Kidney epithelial cell (primary cell): Measurements from ENCODE around the gene BAIAP3. TPM values are rescaled to one million over a fixed set of nuclear protein-coding genes. Genes with fewer than 3 reads are reported as not detected.

Experiments
- DNase-seq: peaks from one replicate; pipeline ENCODE4 v3.0.0-alpha.2; 2010; ENCODE audit warnings: low read depth
- H3K27me3 ChIP-seq: 2 replicates; pipeline ENCODE4 v1.6.0; 2011; ENCODE audit warnings: low read length; ENCODE audit not compliant: control insufficient read depth, insufficient read depth
- H3K36me3 ChIP-seq: 2 replicates; pipeline ENCODE4 v1.5.1; 2011; ENCODE audit warnings: low read length; ENCODE audit not compliant: control insufficient read depth, insufficient read depth
- H3K4me3 ChIP-seq: 2 replicates; pipeline ENCODE4 v1.5.1; 2011; ENCODE audit warnings: low read depth, mild to moderate bottlenecking, control low read depth, low read length
- total RNA-seq: library from RNA; depleted of rRNA; stranded (reverse); fragments of >200 nt; gene quantifications from 2 replicates; pipeline ENCODE4 v1.2.3, GENCODE V29; 2015
- TF ChIP-seq, protein P1 (sequence below): IDR thresholded peaks from 2 replicates; pipeline ENCODE4 v1.5.1; 2011; ENCODE audit warnings: mild to moderate bottlenecking, moderate library complexity, low read length, control low read depth, inconsistent platforms; ENCODE audit not compliant: insufficient read depth, poor library complexity, severe bottlenecking

The BAIAP3 gene
- total RNA-seq, 1 donor from 2014 or later, result 5.8 TPM

DNA sequence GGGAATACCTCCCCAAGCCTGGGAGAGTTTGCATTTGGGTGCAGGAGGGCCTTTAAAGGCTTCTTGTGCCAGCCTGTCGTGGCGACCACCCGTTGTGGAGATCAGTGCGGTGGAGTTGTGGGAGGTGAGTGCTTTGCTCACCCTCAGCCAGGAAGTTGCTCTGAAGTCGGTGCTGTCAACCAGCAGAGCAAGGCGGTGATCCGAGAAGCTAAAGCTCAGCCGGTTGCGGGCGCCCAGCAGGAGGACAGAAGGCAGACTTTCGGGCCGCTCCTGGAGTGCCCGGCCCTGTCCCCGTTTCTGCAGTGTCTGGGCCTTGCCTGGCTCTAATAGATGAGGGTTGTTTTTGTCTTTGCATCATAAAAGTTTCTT is 22.6 kb upstream of the BAIAP3 start:
- no peaks in the 10 kb centered on the region for H3K27me3 ChIP-seq
- TF ChIP-seq, protein P1, sequence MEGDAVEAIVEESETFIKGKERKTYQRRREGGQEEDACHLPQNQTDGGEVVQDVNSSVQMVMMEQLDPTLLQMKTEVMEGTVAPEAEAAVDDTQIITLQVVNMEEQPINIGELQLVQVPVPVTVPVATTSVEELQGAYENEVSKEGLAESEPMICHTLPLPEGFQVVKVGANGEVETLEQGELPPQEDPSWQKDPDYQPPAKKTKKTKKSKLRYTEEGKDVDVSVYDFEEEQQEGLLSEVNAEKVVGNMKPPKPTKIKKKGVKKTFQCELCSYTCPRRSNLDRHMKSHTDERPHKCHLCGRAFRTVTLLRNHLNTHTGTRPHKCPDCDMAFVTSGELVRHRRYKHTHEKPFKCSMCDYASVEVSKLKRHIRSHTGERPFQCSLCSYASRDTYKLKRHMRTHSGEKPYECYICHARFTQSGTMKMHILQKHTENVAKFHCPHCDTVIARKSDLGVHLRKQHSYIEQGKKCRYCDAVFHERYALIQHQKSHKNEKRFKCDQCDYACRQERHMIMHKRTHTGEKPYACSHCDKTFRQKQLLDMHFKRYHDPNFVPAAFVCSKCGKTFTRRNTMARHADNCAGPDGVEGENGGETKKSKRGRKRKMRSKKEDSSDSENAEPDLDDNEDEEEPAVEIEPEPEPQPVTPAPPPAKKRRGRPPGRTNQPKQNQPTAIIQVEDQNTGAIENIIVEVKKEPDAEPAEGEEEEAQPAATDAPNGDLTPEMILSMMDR, result no peak
- peaks cover 2% of the 10 kb centered on the region for H3K36me3 ChIP-seq
- H3K4me3 ChIP-seq, result peak overlapping the region; percentile 87
- DNase-seq, result no peak

DNA sequence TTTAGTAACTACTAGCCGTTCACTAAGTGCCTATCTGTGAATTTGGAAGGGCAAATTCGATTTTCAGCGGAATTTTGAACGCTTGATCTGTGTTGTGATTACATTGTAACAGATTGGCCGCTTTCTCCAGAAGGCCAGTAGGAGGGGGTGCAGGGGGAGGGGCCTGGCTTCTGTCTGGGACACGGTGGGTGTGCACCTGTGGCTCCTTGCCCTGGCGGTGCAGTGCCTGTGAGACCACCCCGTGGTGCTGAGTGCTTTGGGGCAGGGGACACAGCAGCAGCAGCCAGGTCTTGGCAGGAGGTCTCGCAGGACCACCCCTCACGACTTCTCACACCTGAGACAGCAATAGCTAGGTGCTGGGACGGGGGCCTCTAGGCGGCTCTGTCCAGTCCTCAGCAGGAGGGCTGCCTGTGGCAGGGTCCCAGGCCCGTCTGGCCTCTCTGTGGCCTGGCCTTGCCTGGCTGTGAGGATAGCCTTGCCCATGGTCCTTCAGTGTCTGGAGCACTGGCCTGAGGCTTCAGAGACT is 22.2 kb upstream of the BAIAP3 start:
- Histone ChIP-seq H3K36me3 (peaks cover 3% of the 10 kb centered on the region), H3K27me3 (no peaks in the 10 kb centered on the region), H3K4me3 (peak overlapping the region; percentile 87)
- TF ChIP-seq, protein P1, result no peak
- no peak for DNase-seq

DNA sequence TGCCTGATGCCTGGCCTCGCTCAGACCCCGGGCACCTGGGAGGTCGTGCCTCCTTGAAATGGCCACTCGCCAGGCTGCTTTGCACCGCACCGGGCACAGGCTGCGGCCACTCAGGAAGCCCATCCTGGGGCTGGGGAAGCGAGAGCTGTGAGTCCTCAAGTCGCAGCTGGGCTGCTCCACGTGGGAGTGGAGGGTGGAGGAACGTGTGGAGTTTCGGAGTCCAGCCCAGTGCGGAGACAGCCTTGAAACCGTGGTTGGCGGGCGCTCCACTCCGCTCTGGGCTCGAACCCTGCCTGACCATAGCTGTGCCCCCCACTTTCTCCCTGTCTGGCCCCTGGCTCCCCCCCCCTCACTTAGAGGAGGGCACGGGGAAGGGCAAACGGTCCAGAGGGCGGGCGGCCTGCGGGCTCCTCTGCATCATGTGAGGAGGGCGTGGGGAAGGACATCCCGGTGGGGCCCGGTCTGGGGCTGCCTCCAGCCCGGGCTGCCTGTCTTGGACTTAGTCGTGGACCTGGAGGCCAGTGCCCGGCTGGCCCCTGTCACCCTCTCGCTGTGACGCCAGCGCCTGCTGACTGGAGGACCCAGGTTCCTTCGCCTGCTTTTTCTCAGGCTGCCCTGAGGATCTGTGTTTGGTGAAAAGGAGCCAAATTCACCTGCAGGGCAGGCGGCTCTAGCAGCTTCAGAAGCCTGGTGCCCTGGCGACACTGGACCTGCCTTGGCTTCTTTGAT is 21.5 kb upstream of the BAIAP3 start:
- TF ChIP-seq, protein P1, result no peak
- H3K4me3 ChIP-seq, result peak overlapping the region; percentile 87
- DNase-seq, result no peak
- no peaks in the 10 kb centered on the region for H3K27me3 ChIP-seq
- H3K36me3 ChIP-seq, result peaks cover 4% of the 10 kb centered on the region

DNA sequence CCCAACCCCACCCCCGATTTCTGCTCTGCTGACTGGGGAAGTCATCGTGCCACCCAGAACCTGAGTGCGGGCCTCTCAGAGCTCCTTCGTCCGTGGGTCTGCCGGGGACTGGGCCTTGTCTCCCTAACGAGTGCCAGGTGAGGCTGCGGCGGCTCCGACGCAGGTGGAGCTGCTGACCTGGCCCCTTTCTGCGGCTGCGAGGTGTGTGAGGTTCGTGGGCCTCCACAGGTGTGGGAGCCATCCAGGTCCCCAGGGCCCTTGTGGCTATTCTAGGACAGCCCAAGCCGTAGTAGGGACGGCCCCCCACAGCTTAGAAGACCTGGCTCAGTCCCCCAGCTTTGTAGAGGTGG is 21.0 kb upstream of the BAIAP3 start:
- TF ChIP-seq, protein P1, result no peak
- peaks cover 4% of the 10 kb centered on the region for H3K36me3 ChIP-seq
- H3K4me3 ChIP-seq, result no peak overlapping the region
- no peak for DNase-seq
- H3K27me3 ChIP-seq, result no peaks in the 10 kb centered on the region

DNA sequence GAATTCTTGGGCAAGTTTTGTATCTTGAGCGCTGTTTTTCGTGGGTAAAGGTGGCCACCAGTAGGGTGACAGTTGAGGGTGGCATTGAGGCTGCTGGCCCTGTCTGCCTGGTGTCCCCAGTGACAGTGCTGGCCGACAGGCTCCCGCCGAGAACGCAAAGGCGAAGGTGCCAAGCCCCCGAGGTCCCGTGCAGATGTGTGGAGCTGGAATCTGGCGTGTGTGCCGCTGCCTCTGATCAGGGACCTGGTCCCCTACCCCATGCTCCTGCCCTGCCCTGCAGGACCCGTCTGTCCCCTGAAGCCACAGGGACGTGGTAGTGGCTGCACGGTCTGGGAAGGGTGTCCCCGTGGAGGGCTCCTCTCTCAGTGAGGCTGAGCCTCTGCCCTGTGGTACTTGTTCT is 20.5 kb upstream of the BAIAP3 start:
- DNase-seq, result no peak
- Histone ChIP-seq H3K4me3 (no peak overlapping the region), H3K36me3 (peaks cover 4% of the 10 kb centered on the region), H3K27me3 (no peaks in the 10 kb centered on the region)
- TF ChIP-seq, protein P1, result no peak
